ENCODE measurements around the gene HSBP1L1. TPM values are rescaled to one million over a fixed set of nuclear protein-coding genes. Genes with fewer than 3 reads are reported as not detected.
A peak's percentile ranks its signal among the peaks of the same experiment; 100 is the strongest.
"Not testable (repeated sequence)": the region's sequence is repeated elsewhere in the genome, so short reads cannot be mapped to it uniquely, and the experiment has no call there.

Gene HSBP1L1
- total RNA-seq, 4 donors from 2014 or later, result 13.2 to 20.1 (median 17.3) TPM

DNA sequence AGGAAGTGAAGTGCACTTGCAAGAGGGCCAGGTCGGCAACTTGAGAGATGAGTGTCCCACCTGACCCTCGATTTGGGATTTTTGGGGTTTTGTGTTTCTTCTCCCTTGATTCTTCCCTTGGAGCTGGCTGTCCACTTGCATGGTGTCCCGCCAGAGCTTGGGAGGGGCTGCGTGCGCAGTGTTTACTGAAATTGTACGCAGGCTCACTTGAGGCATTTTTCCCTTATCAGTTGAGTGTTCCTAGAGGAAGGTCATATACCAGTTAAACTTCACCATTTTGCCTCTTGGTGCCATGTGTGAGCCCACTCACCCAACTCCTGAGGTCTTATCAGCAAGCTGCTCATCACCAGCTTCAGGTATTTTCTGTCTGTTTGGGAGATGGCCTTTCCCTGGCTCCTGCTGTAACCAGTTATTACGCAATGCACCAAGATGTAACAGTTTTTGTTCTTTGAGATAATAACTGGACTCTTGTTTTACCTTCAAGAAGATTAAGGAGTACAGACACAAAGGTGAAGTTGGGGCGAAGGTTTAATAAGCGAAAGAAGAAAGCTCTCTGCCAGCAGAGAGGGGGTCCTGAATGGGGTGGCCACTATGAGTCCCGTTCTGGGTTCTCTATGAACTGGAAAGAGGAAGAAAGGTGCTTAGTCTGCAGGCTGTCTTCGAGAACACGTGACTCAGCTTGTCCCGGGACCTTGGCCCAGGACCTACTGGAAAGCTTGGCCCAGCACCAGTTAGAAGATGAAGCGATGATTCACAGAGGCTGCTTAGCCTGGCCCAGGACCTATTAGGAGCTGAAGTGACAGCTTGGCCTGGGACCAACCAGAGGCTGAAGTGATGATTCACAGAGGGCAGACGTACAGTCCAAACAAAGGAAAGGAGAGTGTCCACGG lies 45.5 kb downstream of the HSBP1L1 start:
- DNase-seq (ENCODE audit: low spot score), result no peak
- peak; percentile 80 for ATAC-seq (ENCODE audit: low FRiP score)
- TF ChIP-seq, protein P1, sequence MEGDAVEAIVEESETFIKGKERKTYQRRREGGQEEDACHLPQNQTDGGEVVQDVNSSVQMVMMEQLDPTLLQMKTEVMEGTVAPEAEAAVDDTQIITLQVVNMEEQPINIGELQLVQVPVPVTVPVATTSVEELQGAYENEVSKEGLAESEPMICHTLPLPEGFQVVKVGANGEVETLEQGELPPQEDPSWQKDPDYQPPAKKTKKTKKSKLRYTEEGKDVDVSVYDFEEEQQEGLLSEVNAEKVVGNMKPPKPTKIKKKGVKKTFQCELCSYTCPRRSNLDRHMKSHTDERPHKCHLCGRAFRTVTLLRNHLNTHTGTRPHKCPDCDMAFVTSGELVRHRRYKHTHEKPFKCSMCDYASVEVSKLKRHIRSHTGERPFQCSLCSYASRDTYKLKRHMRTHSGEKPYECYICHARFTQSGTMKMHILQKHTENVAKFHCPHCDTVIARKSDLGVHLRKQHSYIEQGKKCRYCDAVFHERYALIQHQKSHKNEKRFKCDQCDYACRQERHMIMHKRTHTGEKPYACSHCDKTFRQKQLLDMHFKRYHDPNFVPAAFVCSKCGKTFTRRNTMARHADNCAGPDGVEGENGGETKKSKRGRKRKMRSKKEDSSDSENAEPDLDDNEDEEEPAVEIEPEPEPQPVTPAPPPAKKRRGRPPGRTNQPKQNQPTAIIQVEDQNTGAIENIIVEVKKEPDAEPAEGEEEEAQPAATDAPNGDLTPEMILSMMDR (IDR thresholded peaks at IDR 0.05), result no peak

DNA sequence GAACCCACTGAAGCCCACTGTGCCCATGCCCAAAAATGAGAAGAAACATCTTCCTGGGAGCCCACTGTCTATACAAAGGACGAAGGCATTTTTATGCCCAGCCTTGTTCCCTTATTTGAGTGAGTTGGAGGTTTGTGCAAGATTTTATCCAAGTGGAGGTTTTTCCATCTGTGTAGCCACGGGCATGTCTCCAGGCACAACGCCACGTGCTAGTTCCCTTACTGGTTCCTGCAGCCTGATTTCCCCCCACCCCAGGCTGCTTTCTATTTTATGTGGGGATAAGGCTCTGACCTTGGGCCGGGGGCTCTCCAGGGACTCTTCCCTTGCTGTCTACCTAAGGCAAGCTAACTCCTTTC lies 46.1 kb downstream of the HSBP1L1 start:
- DNase-seq (ENCODE audit: low spot score), result no peak
- TF ChIP-seq, protein P1 (IDR thresholded peaks at IDR 0.05), result no peak
- ATAC-seq (ENCODE audit: low FRiP score), result no peak

- not testable (repeated sequence) for DNase-seq (ENCODE audit: low spot score); ATAC-seq (ENCODE audit: low FRiP score)
Measured at GRCh38 chr18:80011496-80012137, 47.2 kb downstream of the HSBP1L1 start.

GRCh38 chr18:80012714-80013113 lies 48.3 kb downstream of the HSBP1L1 start:
- DNase-seq (ENCODE audit: low spot score) (no peak), ATAC-seq (ENCODE audit: low FRiP score) (no peak)
- TF ChIP-seq, protein P1 (IDR thresholded peaks at IDR 0.05), result no peak

Other genes with a start within 250 kb of the HSBP1L1 start
- 1 to 10 TPM in 1 of 4 donors, under 1 TPM in 2, not detected in 1; 0.75 to 2.4 (median 0.96) TPM for gene KCNG2, start 166.7 kb upstream of the HSBP1L1 start, total RNA-seq
- 100 to 1,000 TPM in 2 of 4 donors, 10 to 100 TPM in 2; 69.4 to 176 (median 103) TPM for gene SLC66A2, start 13.0 kb upstream of the HSBP1L1 start, total RNA-seq
- gene TXNL4A, start 23.9 kb downstream of the HSBP1L1 start, total RNA-seq, result 10 to 100 TPM; 18.0 to 47.6 (median 33.6) TPM
- 10 to 100 TPM; 26.3 to 45.3 (median 32.8) TPM for gene RBFA, start 69.8 kb downstream of the HSBP1L1 start, total RNA-seq
- gene ADNP2, start 144.6 kb downstream of the HSBP1L1 start, total RNA-seq, result 10 to 100 TPM; 13.2 to 22.6 (median 16.1) TPM